CD4-positive, alpha-beta T cell treated with Interleukin-10 for 1 hour (primary cell): Measurements from ENCODE around the gene SOWAHA.
"Not testable (repeated sequence)": the region's sequence is repeated elsewhere in the genome, so short reads cannot be mapped to it uniquely, and the experiment has no call there.

ENCODE experiments used
- DNase-seq: peaks from one replicate; pipeline ENCODE4 v3.0.0-alpha.2; 2020

Gene SOWAHA

GRCh38 chr5:132778129-132778528 lies 35.0 kb upstream of the SOWAHA start:
- no peak for DNase-seq

DNA sequence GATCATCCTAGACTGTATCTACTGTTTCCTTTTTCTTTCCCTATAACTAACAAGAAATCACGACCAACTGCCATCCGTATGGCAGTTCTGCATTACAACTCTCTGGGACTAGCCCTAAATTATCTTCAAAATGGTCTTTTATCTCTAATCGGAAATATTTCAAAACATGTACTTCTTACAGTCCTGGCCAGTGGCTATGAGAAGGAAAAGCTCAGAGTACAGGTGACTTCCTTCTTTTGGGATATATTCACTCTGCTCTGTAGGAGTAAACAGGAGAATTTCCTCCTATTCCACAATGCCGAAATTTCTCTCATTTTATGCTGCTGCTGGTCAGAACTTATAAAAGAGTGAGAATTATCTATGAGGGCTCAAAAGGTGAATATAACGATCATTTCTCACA lies 34.2 kb upstream of the SOWAHA start:
- no peak for DNase-seq

GRCh38 chr5:132779961-132780360 lies 33.1 kb upstream of the SOWAHA start:
- no peak for DNase-seq

DNA sequence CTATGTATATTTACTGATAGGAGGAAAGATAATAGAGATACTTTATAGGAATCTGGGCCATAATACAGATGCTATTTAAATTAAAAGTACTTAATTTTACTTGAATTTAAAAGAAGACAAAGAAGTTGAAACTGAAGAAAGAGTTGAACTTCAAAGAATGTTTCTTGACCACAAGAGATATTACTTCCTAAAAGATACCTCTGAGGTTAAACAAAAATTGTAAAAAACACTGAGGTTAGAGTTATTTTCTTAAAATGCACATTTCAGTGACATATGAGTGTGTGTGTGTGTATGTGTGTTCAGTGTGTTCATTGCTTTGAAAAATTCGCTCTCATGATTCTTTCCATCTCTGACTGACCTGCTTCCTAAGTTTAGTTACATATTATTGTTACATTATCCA lies 32.5 kb upstream of the SOWAHA start:
- no peak for DNase-seq

- no peak for DNase-seq
Measured at GRCh38 chr5:132781029-132781428, 32.1 kb upstream of the SOWAHA start.

- DNase-seq = no peak
Measured at GRCh38 chr5:132782101-132782500, 31.0 kb upstream of the SOWAHA start.

DNA sequence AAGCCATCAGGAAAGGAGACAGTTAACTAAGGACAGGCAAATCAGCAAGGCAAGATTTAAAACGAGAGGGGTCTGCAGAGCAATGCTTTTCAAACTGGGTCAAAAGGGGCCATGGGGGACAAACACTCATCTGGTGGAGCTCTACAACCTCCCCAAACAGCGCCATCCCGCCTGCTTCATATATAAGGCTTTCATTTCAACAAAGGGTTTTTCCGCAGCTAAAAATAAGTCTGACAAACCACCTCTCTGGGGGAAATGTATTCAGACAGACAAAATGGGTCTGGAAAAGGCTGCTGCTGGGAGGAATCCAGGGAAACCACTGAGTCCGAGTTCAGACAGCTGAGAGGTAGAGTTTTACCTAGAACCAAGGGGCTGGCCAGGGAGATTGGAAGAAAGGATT lies 27.7 kb upstream of the SOWAHA start:
- no peak for DNase-seq

DNA sequence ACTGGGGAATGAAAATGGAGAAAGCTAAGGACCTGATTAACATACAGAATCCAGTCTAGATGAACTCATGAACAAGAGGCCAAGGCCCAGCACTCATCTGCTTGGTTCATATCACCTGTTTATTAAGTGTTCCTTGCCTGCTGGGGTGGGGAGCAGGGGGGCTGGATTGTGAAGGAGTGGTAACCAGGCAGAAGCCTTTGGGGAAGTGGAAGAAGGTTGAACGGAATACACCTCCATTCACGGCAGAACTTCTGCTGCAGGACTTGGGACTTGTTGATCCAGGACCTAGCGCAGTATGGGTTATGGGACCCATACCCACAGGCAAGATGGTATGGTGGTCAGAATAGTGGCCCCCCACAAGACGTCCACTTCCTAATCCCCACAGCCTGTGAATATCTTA lies 27.2 kb upstream of the SOWAHA start:
- DNase-seq = no peak

DNA sequence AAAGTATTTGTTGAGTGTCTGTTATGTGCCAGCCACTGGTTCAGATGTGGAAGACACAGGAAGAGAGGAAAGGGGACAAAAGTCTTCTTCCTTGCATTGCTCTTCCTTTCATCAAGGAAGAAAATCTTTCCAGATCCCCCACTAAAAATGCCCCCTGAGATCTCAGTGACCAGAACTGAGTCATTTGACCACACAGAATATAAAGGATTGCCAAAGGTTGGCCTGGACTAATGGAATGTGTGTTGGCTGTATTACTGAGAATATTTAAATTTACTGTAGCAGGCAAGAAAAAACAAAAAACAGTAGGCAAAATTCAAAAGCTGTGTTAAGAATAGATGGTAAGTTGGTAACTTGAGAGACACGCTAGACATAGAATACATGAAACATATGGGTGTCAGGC lies 26.0 kb upstream of the SOWAHA start:
- no peak for DNase-seq

DNA sequence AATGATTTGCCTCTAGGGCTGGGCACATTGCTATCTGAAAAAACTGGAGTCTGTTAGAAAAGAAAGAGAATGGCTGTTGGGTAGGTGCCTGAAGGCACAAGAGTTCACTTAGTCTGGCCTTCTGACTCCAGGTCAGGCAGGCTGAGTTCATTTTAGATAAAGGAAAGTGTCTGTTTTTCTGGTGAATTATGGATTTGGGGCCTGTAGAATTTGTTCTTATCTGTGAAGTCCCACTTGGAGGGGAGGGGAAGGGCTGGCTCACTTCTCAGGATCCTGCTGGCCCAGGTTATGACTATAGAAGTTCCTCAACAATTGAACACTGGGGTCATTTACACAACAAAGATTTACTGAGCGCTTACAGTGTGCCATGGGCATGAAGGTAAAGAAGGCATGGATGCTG lies 24.6 kb upstream of the SOWAHA start:
- DNase-seq = no peak

DNA sequence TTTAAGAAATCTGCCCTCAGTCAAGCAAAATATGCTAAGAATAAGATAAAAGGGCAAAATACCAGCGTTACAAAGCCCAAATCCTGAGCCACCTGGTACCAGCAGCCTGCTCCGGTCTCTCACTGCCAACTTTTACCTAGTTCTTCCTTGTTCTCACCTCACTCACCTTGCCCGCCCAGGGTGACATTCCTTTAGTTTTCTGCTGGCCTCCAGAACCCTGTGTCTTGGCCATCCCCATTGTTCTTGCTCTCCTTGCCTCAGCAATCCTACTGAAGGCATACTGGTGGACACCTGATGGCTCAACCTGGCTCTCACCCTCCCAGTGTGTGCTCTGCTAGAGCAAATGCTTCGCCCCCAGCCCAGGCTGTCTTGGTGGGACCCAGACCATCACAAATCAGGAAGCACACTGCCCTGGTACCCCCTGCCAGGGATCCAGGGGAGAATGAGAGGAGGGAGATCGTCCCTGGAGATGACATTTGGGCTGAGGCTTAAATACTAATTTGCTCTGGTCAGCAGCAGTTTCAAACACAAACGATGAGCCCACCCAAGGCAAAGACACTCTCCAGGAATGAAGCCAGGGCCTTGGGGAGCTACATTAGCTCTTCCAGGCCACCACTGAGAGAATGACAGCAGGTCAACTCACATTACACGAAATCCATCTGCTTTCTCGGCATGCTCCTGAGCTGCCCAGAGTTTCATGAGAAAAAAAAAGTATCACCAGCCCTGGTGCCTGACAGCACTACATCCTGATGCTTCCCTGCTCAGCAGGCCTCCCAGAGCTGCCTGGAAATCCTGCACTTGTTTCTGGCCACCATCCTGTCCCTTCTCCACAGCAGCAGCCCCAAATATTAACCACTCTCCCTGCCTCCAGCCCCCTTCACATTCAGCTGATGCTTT lies 23.9 kb upstream of the SOWAHA start:
- DNase-seq = no peak

DNA sequence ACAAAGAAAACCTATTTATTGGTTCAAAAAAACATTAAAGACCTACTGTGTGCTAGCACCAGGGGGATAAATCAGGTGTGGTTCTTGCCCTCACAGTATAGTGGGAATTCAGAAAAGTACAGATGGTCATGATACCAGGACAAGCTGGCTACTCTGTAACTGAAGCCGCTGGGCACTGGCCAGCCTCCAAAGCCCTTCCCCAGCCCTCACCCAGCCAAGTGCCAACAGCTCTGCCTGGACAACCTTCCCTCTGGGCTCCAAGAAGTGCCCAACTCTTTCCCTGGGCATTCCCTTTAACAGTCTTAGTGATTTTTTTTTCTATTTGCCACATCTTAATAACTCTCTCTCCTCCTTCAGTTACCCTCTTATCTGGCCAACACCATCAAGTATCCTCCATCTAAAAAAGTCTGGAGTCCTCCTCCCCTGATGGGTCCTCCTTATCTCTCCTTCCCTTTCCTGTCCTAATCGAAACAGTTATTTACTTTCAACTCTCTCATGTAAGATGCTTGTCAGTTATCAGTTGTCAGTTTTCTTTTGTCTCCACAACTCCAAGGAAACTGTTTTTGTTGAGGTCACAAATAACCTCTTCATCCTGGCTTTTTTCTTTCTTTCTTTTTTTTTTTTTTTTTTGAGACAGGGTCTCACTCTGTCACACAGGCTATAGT lies 22.8 kb upstream of the SOWAHA start:
- no peak for DNase-seq

DNA sequence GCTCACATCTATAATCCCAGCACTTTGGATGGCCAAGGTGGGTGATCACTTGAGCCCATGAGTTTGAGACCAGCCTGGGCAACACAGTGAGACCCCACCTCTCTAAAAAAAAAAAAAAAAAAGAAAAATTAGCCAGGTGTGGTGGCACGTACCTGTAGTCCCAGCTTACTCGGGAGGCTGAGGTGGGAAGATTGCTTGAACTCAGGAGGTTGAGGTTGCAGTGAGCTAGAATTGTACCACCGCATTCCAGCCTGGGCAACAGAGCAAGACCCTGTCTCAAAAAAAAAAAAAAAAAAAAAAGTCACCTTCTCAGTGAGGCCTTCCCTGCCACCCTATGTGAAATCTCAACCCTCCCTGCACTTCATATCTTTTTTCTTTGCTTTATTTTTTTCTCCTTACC lies 22.1 kb upstream of the SOWAHA start:
- DNase-seq = no peak

GRCh38 chr5:132797651-132798050 lies 15.5 kb upstream of the SOWAHA start:
- no peak for DNase-seq

DNA sequence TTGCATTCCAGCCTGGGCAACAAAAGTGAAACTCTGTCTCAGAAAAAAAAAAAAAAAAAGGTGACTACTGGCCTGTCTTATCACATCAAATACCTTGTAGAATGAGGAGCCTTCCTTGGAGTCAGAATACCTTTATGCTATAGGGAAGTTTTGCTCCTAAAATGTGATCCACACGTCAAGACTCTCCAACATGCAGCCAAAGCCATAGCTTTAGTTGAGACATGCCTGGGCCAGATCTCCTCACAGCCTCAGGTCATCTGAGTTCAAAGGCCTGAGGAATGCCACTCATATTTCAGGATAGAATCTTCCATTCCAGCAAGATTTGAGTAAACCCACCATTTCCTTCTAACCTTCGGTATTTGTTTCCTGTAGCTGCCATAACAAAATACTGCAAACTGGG lies 13.7 kb upstream of the SOWAHA start:
- DNase-seq = no peak

- DNase-seq = no peak
Measured at GRCh38 chr5:132800545-132800944, 12.6 kb upstream of the SOWAHA start.

GRCh38 chr5:132802044-132802684 lies 10.9 kb upstream of the SOWAHA start:
- DNase-seq = no peak

- DNase-seq = not testable (repeated sequence)
Measured at GRCh38 chr5:132802685-132803066, 10.4 kb upstream of the SOWAHA start.

DNA sequence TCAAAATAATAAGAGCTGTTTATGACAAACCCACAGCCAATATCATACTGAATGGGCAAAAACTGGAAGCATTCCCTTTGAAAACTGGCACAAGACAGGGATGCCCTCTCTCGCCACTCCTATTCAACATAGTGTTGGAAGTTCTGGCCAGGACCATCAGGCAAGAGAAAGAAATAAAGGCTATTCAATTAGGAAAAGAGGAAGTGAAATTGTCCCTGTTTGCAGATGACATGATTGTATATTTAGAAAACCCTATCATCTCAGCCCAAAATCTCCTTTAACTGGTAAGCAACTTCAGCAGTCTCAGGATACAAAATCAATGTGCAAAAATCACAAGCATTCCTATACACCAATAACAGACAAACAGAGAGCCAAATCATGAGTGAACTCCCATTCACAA lies 8.9 kb upstream of the SOWAHA start:
- not testable (repeated sequence) for DNase-seq

DNA sequence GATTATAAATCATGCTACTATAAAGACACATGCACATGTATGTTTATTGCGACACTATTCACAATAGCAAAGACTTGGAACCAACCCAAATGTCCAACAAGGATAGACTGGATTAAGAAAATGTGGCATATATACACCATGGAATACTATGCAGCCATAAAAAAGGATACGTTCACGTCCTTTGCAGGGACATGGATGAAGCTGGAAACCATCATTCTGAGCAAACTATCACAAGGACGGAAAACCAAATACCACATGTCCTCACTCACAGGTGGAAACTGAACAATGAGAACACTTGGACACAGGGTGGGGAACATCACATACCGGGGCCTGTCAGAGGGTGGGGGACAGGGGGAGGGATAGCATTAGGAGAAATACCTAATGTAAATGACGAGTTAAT lies 7.2 kb upstream of the SOWAHA start:
- not testable (repeated sequence) for DNase-seq

- DNase-seq = not testable (repeated sequence)
Measured at GRCh38 chr5:132806804-132807162, 6.3 kb upstream of the SOWAHA start.

- no peak for DNase-seq
Measured at GRCh38 chr5:132807163-132807838, 5.8 kb upstream of the SOWAHA start.

- DNase-seq = no peak
Measured at GRCh38 chr5:132808448-132808847, 4.7 kb upstream of the SOWAHA start.

DNA sequence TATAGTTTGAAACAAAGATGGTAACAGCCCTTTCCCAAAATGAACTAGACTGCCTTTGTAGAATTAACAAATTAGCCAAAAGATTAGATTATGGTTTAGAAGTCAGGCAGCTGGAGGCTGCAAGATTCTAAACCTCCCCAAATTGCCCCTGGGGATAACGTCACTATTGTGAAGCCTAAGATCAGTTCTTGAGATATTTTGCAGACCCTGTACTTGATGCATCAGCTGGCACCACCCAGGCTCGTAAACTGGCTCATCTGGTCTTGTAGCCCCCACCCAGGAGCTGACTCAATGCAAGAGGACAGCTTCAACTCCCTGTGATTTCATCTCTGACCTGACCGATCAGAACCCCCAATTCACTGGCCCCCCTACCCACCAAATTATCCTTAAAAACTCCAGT lies 4.2 kb upstream of the SOWAHA start:
- no peak for DNase-seq
